GM18907 (cell line): ENCODE data around the gene PPIF.
"Not testable (repeated sequence)": the region's sequence is repeated elsewhere in the genome, so short reads cannot be mapped to it uniquely, and the experiment has no call there.

Source experiments
- ATAC-seq: cut with Tn5 transposase; IDR thresholded peaks from one replicate; pipeline ENCODE4 v1.9.1; 2021; ENCODE audit warnings: mild to moderate bottlenecking, moderate library complexity; ENCODE audit not compliant: unreplicated experiment

PPIF gene

GRCh38 chr10:79329529-79329928, 17.7 kb upstream of the PPIF start:
- ATAC-seq: no peak

- ATAC-seq: peak; percentile 9
Observed at GRCh38 chr10:79331226-79331625, 16.0 kb upstream of the PPIF start.

- peak; percentile 78 for ATAC-seq
Observed at GRCh38 chr10:79331709-79332108, 15.6 kb upstream of the PPIF start.

GRCh38 chr10:79332610-79333315, 14.5 kb upstream of the PPIF start:
- not testable (repeated sequence) for ATAC-seq

- no peak for ATAC-seq
Observed at GRCh38 chr10:79333513-79333912, 13.8 kb upstream of the PPIF start.

GRCh38 chr10:79334573-79334972, 12.7 kb upstream of the PPIF start:
- ATAC-seq: no peak

GRCh38 chr10:79335094-79335469, 12.2 kb upstream of the PPIF start:
- no peak for ATAC-seq

- ATAC-seq: no peak
Observed at GRCh38 chr10:79335470-79336235, 11.6 kb upstream of the PPIF start.

GRCh38 chr10:79336276-79336675, 11.0 kb upstream of the PPIF start:
- no peak for ATAC-seq

GRCh38 chr10:79336739-79337138, 10.5 kb upstream of the PPIF start:
- no peak for ATAC-seq

GRCh38 chr10:79337783-79338469, 9.3 kb upstream of the PPIF start:
- ATAC-seq: not testable (repeated sequence)

- ATAC-seq: no peak
Observed at GRCh38 chr10:79339266-79339665, 8.0 kb upstream of the PPIF start.

- ATAC-seq: no peak
Observed at GRCh38 chr10:79340646-79341244, 6.5 kb upstream of the PPIF start.

GRCh38 chr10:79342295-79342761, 4.9 kb upstream of the PPIF start:
- no peak for ATAC-seq

- no peak for ATAC-seq
Observed at GRCh38 chr10:79342811-79343561, 4.3 kb upstream of the PPIF start.

- no peak for ATAC-seq
Observed at GRCh38 chr10:79344502-79345195, 2.6 kb upstream of the PPIF start.

- ATAC-seq: no peak
Observed at GRCh38 chr10:79345241-79346011, 1.8 kb upstream of the PPIF start.

GRCh38 chr10:79346012-79346340, 1.3 kb upstream of the PPIF start:
- ATAC-seq: no peak
